HG03108 (cell line): Measurements from ENCODE around the gene PRKACG.
A peak's percentile ranks its signal among the peaks of the same experiment; 100 is the strongest.

Experiments used
- ATAC-seq: cut with Tn5 transposase; IDR thresholded peaks from one replicate; pipeline ENCODE4 v1.9.1; 2021; ENCODE audit warnings: moderate library complexity; ENCODE audit not compliant: unreplicated experiment

Gene PRKACG

GRCh38 chr9:68983522-68984424, 30.1 kb downstream of the PRKACG start:
- no peak for ATAC-seq

GRCh38 chr9:68983008-68983411, 30.9 kb downstream of the PRKACG start:
- ATAC-seq = no peak

- ATAC-seq = peak; percentile 65
Measured at GRCh38 chr9:68981789-68982188, 32.1 kb downstream of the PRKACG start.

DNA sequence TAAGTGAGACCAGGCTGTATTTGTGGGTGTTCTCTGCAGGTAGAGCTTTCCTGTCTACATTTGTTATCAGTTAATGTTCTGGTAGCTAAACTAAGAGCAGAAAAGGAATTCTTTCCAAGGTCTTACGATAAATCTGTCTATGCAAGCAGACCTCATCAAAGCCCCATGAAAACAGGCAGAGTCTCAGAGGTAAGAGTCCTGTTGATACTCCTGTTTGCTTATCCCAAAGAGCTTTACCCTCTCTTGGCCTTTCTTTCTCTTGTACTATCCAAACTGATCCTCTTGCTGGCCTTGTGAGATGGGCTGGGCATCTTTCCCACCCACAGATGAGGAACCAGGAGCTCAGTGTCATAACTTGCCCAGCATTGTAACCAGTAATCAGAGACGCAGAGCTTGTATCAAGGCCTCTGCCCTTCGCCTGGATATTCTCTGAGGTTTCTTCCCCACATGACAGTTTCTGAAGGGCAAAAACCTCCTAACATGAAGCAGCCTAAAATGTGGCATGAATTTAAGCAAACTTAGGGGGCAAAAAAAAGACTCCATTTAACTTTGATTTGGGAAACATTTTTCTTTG, 33.5 kb downstream of the PRKACG start:
- no peak for ATAC-seq

DNA sequence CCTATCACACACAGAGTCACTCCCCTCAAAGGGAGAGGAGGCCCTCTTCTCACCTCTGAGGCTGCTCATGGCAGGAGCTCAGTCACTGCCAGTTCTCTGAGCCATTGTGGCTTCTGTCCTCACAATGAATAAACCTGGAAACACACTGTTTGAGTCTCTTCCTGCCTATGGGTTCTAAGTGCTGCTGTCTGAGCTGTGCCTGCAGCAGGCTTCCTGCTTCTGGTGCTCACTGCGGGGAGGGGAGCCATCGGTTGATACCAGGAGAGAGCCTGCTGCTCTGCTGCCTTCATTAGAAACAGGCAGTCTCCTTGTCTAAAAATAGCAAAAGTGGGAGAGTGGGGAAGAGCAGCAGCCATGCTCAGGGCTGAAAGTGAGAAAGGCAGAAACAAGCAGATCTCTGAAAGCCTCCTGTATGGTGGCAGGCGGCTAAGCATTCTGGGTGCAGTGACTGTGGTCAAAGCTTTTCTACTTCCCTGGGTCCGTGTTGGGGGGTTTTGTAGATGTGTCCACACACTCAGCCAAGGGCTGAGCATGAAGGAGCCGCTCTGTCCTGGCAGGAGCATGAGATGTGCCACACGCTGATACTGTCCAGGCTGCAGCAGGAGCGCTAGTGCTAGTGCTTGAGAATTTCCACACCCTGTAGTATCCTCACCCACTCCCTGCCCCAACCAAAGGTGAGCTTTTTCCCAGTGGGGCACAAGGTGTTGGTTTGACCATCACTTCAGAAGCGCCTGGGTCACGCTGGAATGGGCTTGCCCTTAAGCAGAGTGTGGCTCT, 34.2 kb downstream of the PRKACG start:
- ATAC-seq = no peak

DNA sequence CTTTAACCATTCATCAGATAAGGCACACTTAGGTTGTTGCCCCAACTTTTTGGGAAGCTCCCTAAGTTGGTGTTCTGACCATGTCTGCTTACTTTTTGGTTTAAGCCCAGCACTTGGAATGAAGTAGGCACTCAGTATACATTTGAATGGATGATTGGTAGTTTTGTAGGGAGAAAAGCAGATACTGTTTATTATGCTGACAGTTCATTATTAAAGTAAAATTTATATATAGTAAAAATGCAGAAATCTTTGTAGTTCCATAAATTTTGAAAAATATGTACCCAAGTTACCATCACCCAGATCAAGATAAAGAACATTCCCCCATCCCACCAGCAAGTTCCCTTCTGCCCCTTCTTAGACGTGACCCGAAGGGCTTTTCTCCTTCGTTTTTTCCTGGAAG, 35.4 kb downstream of the PRKACG start:
- ATAC-seq = no peak

- ATAC-seq = no peak
Measured at GRCh38 chr9:68978066-68978465, 35.8 kb downstream of the PRKACG start.

DNA sequence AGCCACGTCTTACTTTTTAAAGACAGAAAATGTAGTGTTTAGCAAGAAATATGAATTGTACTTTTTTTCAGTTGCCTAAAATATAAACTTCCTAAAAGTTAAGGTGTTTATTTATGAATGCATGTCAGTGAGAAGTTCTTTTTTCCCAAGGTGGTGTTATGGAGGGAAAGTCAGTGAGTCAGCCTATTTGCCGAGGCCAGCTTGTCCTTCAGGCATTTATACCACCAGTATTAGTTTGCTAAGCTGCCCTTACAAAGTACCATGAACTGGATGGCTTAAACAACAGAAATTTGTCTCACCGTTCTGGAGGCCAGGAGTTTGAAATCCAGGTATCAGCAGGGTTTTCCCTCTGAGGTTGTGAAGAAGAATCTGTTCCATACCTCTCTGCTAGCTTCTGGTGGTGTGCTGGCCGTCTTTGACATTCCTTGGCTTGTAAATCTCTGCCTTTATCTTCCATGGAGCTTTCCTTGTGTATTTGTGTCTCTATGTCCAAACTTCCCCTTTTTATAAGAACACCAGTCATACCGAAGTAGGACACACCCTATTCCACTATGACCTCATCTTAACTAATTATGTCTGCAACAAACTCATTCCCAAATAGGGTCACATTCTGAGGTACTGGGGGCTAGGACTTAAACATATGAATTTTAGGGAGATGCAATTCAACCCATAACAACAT, 38.4 kb downstream of the PRKACG start:
- ATAC-seq = no peak

DNA sequence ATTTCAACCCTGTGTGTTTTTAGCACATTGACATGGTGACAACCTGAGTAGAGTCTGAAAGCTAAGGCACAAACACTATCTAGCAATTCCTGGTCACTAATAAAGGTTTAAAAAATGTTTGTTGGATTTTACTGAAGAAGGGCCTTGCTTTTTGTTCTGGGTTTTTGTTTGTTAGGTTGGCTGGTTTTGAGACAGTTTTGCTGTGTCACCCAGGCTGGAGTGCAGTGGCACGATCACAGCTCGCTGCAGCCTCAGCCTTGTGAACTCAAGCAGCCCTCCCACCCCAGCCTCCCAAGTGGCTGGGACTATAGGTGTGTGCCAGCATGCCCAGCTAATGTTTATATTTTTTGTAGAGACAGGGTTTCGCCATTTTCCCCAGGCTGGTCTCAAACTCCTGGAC, 39.0 kb downstream of the PRKACG start:
- ATAC-seq = no peak

- peak; percentile 89 for ATAC-seq
Measured at GRCh38 chr9:68974431-68974830, 39.5 kb downstream of the PRKACG start.

DNA sequence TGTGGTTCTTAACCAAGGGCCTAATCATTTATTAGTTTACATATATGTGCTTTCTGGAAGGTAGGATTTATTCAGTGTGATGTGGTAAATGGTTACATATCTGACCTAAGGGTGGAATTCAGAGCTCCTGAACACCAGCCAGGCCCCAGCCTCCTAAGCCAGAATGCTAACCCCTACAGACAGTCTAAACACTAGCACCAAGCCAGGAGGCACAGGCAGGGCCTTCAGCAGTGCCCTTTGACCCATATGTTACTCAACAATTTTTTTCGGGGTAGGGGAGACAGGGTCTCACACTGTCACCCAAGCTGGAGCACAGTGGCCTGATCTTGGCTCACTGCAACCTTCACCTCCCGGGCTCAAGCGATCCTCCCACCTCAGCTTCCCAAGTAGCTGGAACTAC, 40.3 kb downstream of the PRKACG start:
- no peak for ATAC-seq

GRCh38 chr9:68970151-68970550, 43.8 kb downstream of the PRKACG start:
- ATAC-seq = no peak

DNA sequence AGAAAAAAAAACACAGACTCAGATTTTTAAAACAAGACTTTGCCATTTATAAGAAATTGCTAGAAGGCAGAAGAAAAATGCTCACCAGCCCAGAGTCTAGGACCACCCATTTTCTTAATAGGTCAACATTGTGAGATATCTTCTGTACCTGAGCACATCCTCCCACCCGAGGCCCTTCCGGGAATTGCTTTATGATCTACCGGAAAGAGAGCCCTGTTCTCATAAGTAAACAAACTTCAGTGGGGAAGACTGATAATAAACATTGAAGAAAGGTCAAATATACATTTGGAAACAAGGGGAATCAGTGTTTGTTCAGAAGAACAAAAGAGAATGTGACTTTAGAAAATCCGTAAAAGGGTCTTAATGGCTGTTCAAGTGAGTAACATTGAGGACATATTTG, 44.4 kb downstream of the PRKACG start:
- ATAC-seq = no peak

DNA sequence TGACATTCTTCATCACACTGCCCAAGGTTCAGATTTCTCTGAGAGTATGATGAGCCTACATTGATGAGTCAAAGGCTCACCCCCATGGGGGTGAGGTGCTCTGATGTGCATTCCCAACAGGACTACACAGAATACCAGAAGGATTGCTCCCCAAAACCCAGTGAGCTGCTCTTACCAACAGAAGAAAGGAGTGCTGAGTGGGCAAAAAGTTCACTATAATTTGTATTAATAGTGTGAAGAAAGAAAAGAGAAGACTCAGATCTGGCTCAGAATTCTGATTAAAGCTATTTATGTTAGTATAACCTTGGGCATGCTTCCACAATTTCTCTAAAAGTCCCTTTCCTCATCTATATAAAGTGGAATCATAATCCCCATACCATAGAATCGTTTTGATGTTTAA, 46.1 kb downstream of the PRKACG start:
- ATAC-seq = no peak

GRCh38 chr9:68966496-68966944, 47.4 kb downstream of the PRKACG start:
- peak; percentile 79 for ATAC-seq

DNA sequence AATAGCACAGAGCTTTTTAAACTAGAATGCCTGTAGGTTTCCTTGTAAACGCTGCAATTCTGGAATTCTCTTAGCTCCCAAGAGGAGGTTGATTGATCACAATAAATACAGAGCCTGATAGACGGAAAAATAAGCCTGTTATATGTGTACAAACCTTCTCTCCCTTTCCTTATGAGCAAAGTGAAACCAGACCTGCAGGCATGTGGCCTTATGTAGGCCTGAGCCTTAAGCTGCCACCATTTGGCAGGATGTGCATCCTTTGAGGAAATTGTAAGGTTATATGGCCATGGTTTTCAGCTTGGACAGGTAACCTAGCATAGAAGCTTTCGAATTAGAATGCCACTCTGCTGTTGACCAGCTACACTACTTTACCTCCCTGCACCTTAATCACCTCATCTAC, 49.1 kb downstream of the PRKACG start:
- ATAC-seq = no peak

- no peak for ATAC-seq
Measured at GRCh38 chr9:68964102-68964541, 49.8 kb downstream of the PRKACG start.

DNA sequence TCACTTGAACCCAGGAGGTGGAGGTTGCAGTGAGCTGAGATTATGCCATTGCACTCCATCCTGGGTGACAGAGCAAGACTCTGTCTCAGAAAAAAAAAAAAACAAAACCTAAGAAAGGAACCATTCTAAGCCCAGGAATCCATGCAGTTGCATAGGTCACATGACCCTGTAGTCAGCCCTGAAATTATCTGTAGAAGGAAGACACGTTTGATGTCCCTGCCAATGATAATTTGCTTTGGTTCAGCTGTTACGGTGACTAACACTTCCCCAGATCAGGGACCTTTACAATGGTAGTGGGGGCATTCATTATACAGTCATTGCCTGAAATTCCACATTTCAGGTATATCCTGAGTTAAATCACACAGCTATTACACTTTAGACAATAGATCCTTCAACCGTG, 50.5 kb downstream of the PRKACG start:
- no peak for ATAC-seq
